ENCODE data around the gene SNX4. TPM values are rescaled to one million over a fixed set of nuclear protein-coding genes. Genes with fewer than 3 reads are reported as not detected.

Gene SNX4
- total and polyA plus RNA-seq, 2 of the 8 experiments (the other 6 are each of a cell fraction or from before 2014, with no cell fraction given), result 7.2 to 23.1 TPM

DNA sequence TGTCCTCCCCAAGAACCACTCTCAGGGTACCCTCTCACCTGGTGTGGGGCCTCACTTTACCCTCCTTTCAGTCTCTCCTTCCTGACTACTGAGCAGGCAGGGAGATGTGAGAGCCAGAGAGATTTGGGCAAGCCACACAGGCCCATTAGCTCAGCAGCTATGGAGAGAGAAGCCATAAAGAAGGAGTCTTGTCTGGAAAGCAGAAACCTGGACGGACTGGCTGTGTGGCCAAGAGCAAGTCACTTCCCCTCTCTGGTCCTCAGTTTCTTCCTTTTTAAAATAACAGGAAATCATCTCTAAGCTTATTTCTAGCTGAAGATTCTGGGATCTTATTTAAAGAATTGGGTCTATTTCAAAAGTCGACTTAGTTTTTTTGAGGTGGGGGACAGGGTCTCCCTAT, 79.0 kb downstream of the SNX4 start:
- H3K4me2 ChIP-seq (ENCODE audit: insufficient read depth in 1 of 2, low read depth in 2 of 2, low read length in 2 of 2), result no peak overlapping the region
- H2AK5ac ChIP-seq (ENCODE audit: low read depth, low read length), result no peak overlapping the region
- H3K79me1 ChIP-seq (ENCODE audit: low read depth, low read length), result no peaks in the 10 kb centered on the region
- no peaks in the 10 kb centered on the region for H4K20me1 ChIP-seq (replicated peaks in 1 of 2; ENCODE audit: control insufficient read depth in 1 of 2, insufficient read depth in 2 of 2, low read length in 2 of 2)
- H4K91ac ChIP-seq (replicated peaks; ENCODE audit: insufficient read length, low read length), result no peak overlapping the region
- no peak overlapping the region for H4K5ac ChIP-seq (ENCODE audit: insufficient read length, low read depth, low read length)
- ChIA-PET CTCF (ENCODE audit: partially characterized antibody) (interaction anchor here (1.0 to 2.4 kb wide), 8 partner anchors 9 to 680 kb away, joined by 3 to 13 read pairs (median 4); partner anchors contain the start of gene SNX4), POLR2A (ENCODE audit: partially characterized antibody) (no interaction called here)
- H2BK15ac ChIP-seq (ENCODE audit: low read length), result no peak overlapping the region
- no peak overlapping the region for H3K4ac ChIP-seq (replicated peaks; ENCODE audit: insufficient read length, low read depth, low read length)
- peaks cover 0 to 4% (median 0%) of the 10 kb centered on the region in 4 experiments; a peak in 2 of 7 replicates for H3K4me1 ChIP-seq (replicated peaks in 1 of 4; ENCODE audit: control insufficient read depth in 3 of 4, insufficient read depth in 4 of 4, low read length in 3 of 4)
- no peak overlapping the region for H4K8ac ChIP-seq (ENCODE audit: extremely low read depth, insufficient read depth, low read length)
- no peak overlapping the region for H3K4me3 ChIP-seq (ENCODE audit: extremely low read depth in 1 of 4, insufficient read depth in 2 of 4, low read depth in 3 of 4, low read length in 4 of 4)
- no peak overlapping the region for H3K14ac ChIP-seq (ENCODE audit: insufficient read length)
- H3K18ac ChIP-seq (ENCODE audit: extremely low read depth, low read length), result no peak overlapping the region; the same call in 1 of the 2 replicates
- no peaks in the 10 kb centered on the region for H3K36me3 ChIP-seq (ENCODE audit: control insufficient read depth in 2 of 4, insufficient read depth in 4 of 4, low read length in 3 of 4)
- no peak overlapping the region for H2BK120ac ChIP-seq (replicated peaks; ENCODE audit: low read depth, low read length)
- no peaks in the 10 kb centered on the region for H3K23me2 ChIP-seq (ENCODE audit: low read depth, low read length)
- 0 out of 2 replicates have a peak overlapping the region, but pooled peaks have one; percentile 68 for H2AFZ ChIP-seq (ENCODE audit: low read length)
- no peak overlapping the region for H2BK12ac ChIP-seq (ENCODE audit: low read depth, low read length)
- H2BK5ac ChIP-seq (ENCODE audit: low read depth, low read length), result no peak overlapping the region
- H3K27ac ChIP-seq (ENCODE audit: low read depth, low read length), result no peak overlapping the region
- no peak overlapping the region for H3K23ac ChIP-seq (ENCODE audit: insufficient read length)
- 0 out of 4 replicates have a peak, but pooled peaks cover 0 to 2% of the 10 kb centered on the region in 2 experiments for H3K9me3 ChIP-seq (ENCODE audit: insufficient read depth in 2 of 2, low read depth in 1 of 2, low read length in 1 of 2)
- DNase-seq (ENCODE audit: low read depth in 1 of 2, low spot score in 2 of 2) (no peak), FAIRE-seq (no peak)
- no peak overlapping the region for H3K9ac ChIP-seq (replicated peaks in 1 of 4; ENCODE audit: extremely low read depth in 1 of 4, low read depth in 3 of 4, low read length in 3 of 4)
- no peaks in the 10 kb centered on the region for H3K79me2 ChIP-seq (ENCODE audit: control insufficient read depth in 1 of 2, insufficient read depth in 2 of 2, low read length in 2 of 2)
- H3K56ac ChIP-seq (replicated peaks; ENCODE audit: insufficient read length, low read depth, low read length), result no peak overlapping the region
- 87% methylated on average over 2 of the region's 2 CpGs; no CpG with 5 or more reads in 1 of the 2 experiments for WGBS, 2 experiments (ENCODE audit: extremely low coverage in 1 of 2, insufficient coverage in 1 of 2, insufficient read length in 1 of 2, insufficient replicate concordance in 2 of 2, low coverage in 1 of 2, low lambda C conversion rate in 2 of 2, missing lambda C conversion rate in 1 of 2)
- H2BK20ac ChIP-seq (ENCODE audit: low read length), result no peak overlapping the region
- no peaks in the 10 kb centered on the region for H3K27me3 ChIP-seq (replicated peaks in 1 of 4; ENCODE audit: control insufficient read depth in 3 of 4, extremely low read depth in 1 of 4, insufficient read depth in 3 of 4, low read length in 3 of 4)
- TF ChIP-seq RAD21 (IDR thresholded peaks at IDR 0.05 in 1 of 2, conservative IDR thresholded peaks at IDR 0.05 in 1 of 2; ENCODE audit: low read depth in 2 of 2, low read length in 2 of 2), result no peak
- no peak for TF ChIP-seq POLR2A (IDR thresholded peaks at IDR 0.05; ENCODE audit: control extremely low read depth in 1 of 2, low read depth in 2 of 2, low read length in 2 of 2)
- TF ChIP-seq CTBP2 (IDR thresholded peaks at IDR 0.05; ENCODE audit: borderline replicate concordance, insufficient read depth, insufficient read length, low read length), result no peak
- no peak for TF ChIP-seq ATF2 (IDR thresholded peaks at IDR 0.05; ENCODE audit: low read length)
- TF ChIP-seq, protein P1, sequence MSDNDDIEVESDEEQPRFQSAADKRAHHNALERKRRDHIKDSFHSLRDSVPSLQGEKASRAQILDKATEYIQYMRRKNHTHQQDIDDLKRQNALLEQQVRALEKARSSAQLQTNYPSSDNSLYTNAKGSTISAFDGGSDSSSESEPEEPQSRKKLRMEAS (IDR thresholded peaks at IDR 0.05), result no peak
- TF ChIP-seq SIRT6 (IDR thresholded peaks at IDR 0.05; ENCODE audit: low read length), result no peak
